ENCODE data around the gene PRKAG2.

The PRKAG2 gene

GRCh38 chr7:151514461-151515275, 362.2 kb downstream of the PRKAG2 start:
- DNase-seq (ENCODE audit: low read depth), result peak; percentile 36
- no peak overlapping the region for H3K4me3 ChIP-seq (ENCODE audit: low read length)

DNA sequence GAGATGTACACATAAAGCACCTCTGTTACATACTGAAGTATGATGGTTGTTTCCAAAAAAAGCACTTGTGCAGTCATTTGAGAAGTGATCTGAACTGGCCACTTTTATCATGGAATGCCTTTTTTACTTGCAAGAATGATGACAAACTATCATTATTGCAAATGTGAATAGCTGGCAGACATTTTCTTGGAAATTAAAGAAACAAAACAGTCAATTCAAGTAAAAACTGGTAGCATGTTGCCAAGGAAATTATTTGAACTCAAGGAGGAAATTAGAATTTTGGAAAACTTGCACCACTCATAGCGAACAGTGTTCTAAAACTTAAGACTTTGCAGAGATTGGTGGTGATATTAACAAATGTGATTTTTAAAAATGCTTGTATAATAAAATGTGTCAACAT, 363.8 kb downstream of the PRKAG2 start:
- DNase-seq (ENCODE audit: low read depth), result no peak
- H3K4me3 ChIP-seq (ENCODE audit: low read length), result no peak overlapping the region
- TF ChIP-seq CTCF (IDR thresholded peaks at IDR 0.05; ENCODE audit: insufficient read depth, low read depth, low read length, missing control alignments), result no peak

More at GRCh38 chr7:151514461-151515275, 362.2 kb downstream of the PRKAG2 start:
- no peak for TF ChIP-seq CTCF (IDR thresholded peaks at IDR 0.05; ENCODE audit: insufficient read depth, low read depth, low read length, missing control alignments)

GRCh38 chr7:151512353-151512752, 364.6 kb downstream of the PRKAG2 start:
- H3K4me3 ChIP-seq (ENCODE audit: low read length), result no peak overlapping the region
- no peak for TF ChIP-seq CTCF (IDR thresholded peaks at IDR 0.05; ENCODE audit: insufficient read depth, low read depth, low read length, missing control alignments)
- DNase-seq (ENCODE audit: low read depth), result no peak

DNA sequence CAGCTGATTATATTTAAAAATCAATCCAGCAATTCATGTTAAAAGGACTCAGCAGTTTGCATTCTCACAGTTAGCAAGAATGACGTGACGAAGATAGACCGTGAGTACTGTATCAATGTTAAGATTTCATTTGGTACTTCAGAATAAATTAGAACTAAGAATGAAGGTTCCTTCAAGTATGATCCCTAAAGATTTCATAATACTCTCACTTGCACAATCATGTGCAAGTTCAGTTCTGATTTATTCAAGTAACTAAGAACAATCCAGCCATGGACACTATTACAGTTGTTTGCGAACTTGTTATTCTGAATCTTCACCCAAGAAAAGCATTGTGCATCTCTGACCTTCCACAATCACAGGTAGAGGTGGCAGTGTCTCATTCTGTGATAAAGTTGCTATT, 365.0 kb downstream of the PRKAG2 start:
- DNase-seq (ENCODE audit: low read depth), result peak; percentile 35
- no peak for TF ChIP-seq CTCF (IDR thresholded peaks at IDR 0.05; ENCODE audit: insufficient read depth, low read depth, low read length, missing control alignments)
- no peak overlapping the region for H3K4me3 ChIP-seq (ENCODE audit: low read length)

- no peak for TF ChIP-seq CTCF (IDR thresholded peaks at IDR 0.05; ENCODE audit: insufficient read depth, low read depth, low read length, missing control alignments)
- H3K4me3 ChIP-seq (ENCODE audit: low read length), result no peak overlapping the region
- DNase-seq (ENCODE audit: low read depth), result no peak
Measured at GRCh38 chr7:151511270-151511669, 365.6 kb downstream of the PRKAG2 start.

- H3K4me3 ChIP-seq (ENCODE audit: low read length), result no peak overlapping the region
- no peak for DNase-seq (ENCODE audit: low read depth)
- no peak for TF ChIP-seq CTCF (IDR thresholded peaks at IDR 0.05; ENCODE audit: insufficient read depth, low read depth, low read length, missing control alignments)
Measured at GRCh38 chr7:151509670-151510333, 367.1 kb downstream of the PRKAG2 start.
